Activated CD4-positive, alpha-beta memory T cell treated with anti-CD3 and anti-CD28 coated beads, Interleukin-2, amount 10 ng/mL, durations not matched to agents 7 days and 5 days (primary cell): Measurements from ENCODE around the gene CXCL3. TPM values are rescaled to one million over a fixed set of nuclear protein-coding genes. Genes with fewer than 3 reads are reported as not detected.

Source experiments
- CTCF ChIA-PET: fragments of 350-600 bp; sonication (Branson Sonifier 250); formaldehyde crosslinking; loops from one replicate; lab custom pipeline; 2021; ENCODE audit warnings: antibody characterized with exemption, inconsistent platforms; lab: Charles Lee
- POLR2A ChIA-PET: fragments of 350-600 bp; sonication (Branson Sonifier 250); formaldehyde crosslinking; loops from one replicate; lab custom pipeline; 2021; ENCODE audit warnings: antibody characterized with exemption; lab: Charles Lee
- DNase-seq: peaks from one replicate; pipeline ENCODE4 v3.0.0-alpha.2; 2020
- H3K27ac Mint-ChIP-seq: one replicate; pipeline ENCODE4 v1.8.0; 2021; ENCODE audit warnings: mild to moderate bottlenecking, mixed read lengths
- H3K27me3 Mint-ChIP-seq: one replicate; pipeline ENCODE4 v1.8.0; 2021; ENCODE audit warnings: mixed read lengths
- H3K36me3 Mint-ChIP-seq: one replicate; pipeline ENCODE4 v1.8.0; 2021; ENCODE audit warnings: low read depth, mixed read lengths
- H3K4me1 Mint-ChIP-seq: one replicate; pipeline ENCODE4 v1.8.0; 2021; ENCODE audit warnings: mixed read lengths
- H3K4me3 Mint-ChIP-seq: one replicate; pipeline ENCODE4 v1.8.0; 2021; ENCODE audit warnings: mild to moderate bottlenecking, mixed read lengths
- H3K9me3 Mint-ChIP-seq: one replicate; pipeline ENCODE4 v1.8.0; 2021; ENCODE audit warnings: mixed read lengths
- total RNA-seq, 2 experiments: library from RNA; stranded (reverse); gene quantifications; one replicate each; pipeline ENCODE4 v1.2.3, GENCODE V29; 2021

CXCL3 gene
- total RNA-seq, 2 experiments from 2014 or later, result not detected

DNA sequence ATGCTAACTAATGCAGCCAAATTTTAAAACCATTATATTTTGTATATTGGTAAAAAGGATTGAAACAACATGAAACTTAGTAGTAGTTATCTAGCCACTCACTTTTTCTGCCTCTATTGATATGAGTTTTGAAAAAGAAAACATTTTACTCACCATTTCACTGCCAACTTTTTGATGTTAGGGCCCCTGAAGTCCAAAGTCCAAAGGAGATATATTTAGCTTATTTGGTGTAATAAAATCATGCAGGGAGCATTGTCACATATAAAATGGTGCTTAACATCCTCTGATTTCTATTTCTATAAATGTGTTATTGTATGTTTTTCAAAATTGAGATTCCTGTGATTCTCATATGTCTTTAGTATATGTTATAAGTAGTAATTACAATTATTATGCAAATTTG is 24.5 kb upstream of the CXCL3 start:
- H3K27ac Mint-ChIP-seq, result no peak overlapping the region
- POLR2A ChIA-PET, result no interaction called here
- peaks cover 1% of the 10 kb centered on the region for H3K27me3 Mint-ChIP-seq
- H3K4me1 Mint-ChIP-seq, result no peaks in the 10 kb centered on the region
- no peak for DNase-seq
- no peak overlapping the region for H3K4me3 Mint-ChIP-seq
- no peaks in the 10 kb centered on the region for H3K9me3 Mint-ChIP-seq
- CTCF ChIA-PET, result no interaction called here
- H3K36me3 Mint-ChIP-seq, result no peaks in the 10 kb centered on the region

DNA sequence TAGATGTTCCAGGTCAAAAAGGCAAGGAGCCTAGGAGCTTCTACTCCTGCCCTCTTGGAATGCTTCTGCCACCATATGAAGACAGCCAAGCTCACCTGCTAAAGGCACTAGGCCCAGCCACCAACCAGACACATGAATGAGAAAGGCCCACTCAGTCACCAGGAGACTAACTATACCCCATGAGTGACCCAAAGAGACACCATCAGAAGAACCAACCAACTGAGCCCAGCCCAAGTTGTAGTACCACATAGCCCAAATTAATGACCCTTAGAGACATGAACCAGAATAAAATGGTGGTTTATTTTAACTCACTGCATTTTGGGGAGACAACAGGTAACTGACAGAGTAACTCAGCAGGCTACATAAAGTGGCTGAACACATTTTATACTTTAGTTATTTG is 22.9 kb upstream of the CXCL3 start:
- H3K4me1 Mint-ChIP-seq, result no peaks in the 10 kb centered on the region
- POLR2A ChIA-PET, result no interaction called here
- CTCF ChIA-PET, result no interaction called here

DNA sequence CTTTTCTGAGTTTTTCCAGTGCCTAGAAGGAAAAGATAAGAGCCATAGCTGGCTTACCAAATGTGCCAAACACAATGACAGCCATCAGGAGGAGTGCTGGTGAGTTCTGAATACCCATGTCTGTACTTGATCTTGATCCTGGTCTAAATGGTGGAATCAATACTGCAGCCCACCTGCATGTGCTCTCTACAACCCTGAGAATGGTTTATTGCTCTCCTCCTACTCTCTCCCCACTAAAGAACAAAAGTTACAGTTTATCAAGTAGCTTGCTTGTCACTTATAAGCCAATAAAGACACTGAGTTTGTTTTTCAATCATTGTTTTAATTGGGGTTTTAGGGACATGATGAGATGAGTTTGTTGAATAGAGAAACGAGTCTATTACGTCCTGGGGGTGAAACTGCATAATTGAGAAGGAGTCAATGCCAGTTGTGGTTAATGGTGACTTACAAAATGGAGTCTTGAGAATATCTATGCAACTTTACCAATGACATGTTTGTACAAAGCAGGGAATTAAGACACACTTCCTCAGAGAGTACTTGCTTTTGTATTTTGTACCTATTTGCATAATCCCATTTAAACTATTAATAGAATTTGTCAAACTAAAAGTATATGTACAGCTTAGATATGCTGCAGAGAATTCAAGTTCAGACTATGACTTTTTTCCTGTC is 20.8 kb upstream of the CXCL3 start:
- no peak overlapping the region for H3K4me3 Mint-ChIP-seq
- H3K36me3 Mint-ChIP-seq, result no peaks in the 10 kb centered on the region
- DNase-seq, result no peak
- H3K4me1 Mint-ChIP-seq, result no peaks in the 10 kb centered on the region
- H3K27ac Mint-ChIP-seq, result no peak overlapping the region
- H3K9me3 Mint-ChIP-seq, result no peaks in the 10 kb centered on the region
- ChIA-PET POLR2A (no interaction called here), CTCF (no interaction called here)
- no peaks in the 10 kb centered on the region for H3K27me3 Mint-ChIP-seq

More for the DNA sequence above, 22.9 kb upstream of the CXCL3 start:
- Mint-ChIP-seq H3K27me3 (peaks cover 1% of the 10 kb centered on the region), H3K27ac (no peak overlapping the region), H3K9me3 (no peaks in the 10 kb centered on the region), H3K4me3 (no peak overlapping the region), H3K36me3 (no peaks in the 10 kb centered on the region)
- no peak for DNase-seq

DNA sequence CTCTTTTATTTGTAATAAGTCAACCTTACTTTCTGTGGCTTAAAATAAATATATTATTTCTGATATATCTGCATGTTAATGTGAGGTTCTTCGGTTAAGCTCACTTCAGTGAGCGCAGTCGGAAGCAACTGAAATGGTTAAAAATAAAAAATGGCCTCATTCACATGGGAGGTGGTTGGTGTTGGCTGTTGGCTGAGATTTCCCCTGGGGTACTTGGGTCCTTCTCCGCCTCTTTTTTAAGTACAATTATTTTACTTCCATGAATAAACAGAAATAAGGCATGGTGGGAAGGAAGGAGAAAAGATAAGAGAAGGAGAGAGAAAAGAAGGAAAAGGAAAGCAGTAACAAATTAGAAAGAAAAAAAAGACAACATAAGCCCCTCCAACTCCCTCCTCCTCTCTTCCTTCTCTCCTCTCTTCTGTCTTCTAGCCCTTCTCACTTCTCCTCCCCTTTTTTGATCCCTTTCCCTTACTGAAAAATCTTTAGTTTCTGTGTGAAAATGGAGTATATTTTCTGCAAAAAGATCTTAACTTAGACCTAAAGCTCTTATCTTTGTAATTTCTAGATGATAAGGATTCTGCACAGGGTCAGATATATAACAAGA is 19.7 kb upstream of the CXCL3 start:
- H3K4me3 Mint-ChIP-seq, result no peak overlapping the region
- ChIA-PET CTCF (no interaction called here), POLR2A (no interaction called here)
- H3K4me1 Mint-ChIP-seq, result no peaks in the 10 kb centered on the region
- H3K36me3 Mint-ChIP-seq, result no peaks in the 10 kb centered on the region
- H3K27ac Mint-ChIP-seq, result no peak overlapping the region
- no peaks in the 10 kb centered on the region for H3K27me3 Mint-ChIP-seq
- no peaks in the 10 kb centered on the region for H3K9me3 Mint-ChIP-seq
- DNase-seq, result no peak

DNA sequence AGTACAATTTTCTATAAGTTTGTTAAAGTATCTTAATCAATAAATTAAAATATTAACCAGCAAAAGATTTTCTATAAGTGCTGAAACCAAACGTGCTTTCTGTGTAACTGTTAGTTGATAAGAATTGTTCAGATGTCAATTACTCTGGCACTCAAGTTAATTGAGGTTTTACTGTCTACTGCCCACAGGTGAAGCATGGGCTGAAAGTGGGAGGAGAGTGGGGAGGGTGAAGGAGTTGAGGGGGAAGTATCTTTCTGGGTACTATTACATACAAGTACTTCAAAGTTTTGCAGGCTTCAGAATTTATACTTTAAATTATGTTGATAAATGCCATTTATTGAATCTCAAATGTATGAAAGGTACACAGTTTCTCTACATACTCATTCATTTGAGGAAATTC is 19.1 kb upstream of the CXCL3 start:
- H3K9me3 Mint-ChIP-seq, result no peaks in the 10 kb centered on the region
- no peak overlapping the region for H3K4me3 Mint-ChIP-seq
- no peak for DNase-seq
- CTCF ChIA-PET, result interaction anchor here (0.6 kb wide), 1 partner anchor 739 kb away, joined by 4 read pairs; no protein-coding TSS in a partner anchor
- H3K27ac Mint-ChIP-seq, result no peak overlapping the region
- no peaks in the 10 kb centered on the region for H3K4me1 Mint-ChIP-seq
- no peaks in the 10 kb centered on the region for H3K27me3 Mint-ChIP-seq
- H3K36me3 Mint-ChIP-seq, result no peaks in the 10 kb centered on the region
- POLR2A ChIA-PET, result no interaction called here

DNA sequence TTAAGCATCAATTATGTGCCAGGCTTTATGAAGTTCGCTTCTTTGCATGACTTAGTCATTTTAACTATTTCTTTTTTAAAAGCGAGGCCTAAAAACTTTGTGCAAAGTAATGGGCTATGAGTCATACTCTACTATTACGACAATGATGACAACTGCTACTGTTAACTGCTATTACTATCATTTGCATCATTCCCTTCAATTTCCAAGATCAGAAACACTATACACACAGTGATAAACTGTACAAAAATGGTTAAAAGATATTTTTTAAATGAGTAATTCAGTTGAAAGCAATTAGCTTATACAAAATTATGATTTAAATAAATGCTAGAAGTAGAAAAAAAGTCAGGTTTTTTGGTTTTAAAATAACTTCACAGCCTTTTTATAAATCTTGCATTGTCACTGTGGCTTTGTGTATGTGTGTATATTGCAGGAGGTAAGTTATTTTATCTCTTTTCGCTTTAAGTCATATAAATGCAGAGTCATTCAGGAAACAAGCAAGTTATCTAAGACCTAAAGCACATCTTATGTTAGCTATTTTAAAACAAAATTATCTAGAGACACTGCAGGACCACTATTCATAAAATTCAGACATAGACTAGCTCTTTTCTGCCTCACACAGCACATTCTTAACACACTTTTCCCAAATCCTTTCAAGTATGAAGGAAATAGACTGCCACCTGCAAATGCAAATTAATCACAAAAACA is 18.5 kb upstream of the CXCL3 start:
- ChIA-PET CTCF (interaction anchor here (0.6 kb wide), 1 partner anchor 740 kb away, joined by 4 read pairs; no protein-coding TSS in a partner anchor), POLR2A (no interaction called here)
- Mint-ChIP-seq H3K4me1 (no peaks in the 10 kb centered on the region), H3K36me3 (no peaks in the 10 kb centered on the region), H3K27ac (no peak overlapping the region), H3K4me3 (no peak overlapping the region), H3K27me3 (no peaks in the 10 kb centered on the region), H3K9me3 (no peaks in the 10 kb centered on the region)
- no peak for DNase-seq

DNA sequence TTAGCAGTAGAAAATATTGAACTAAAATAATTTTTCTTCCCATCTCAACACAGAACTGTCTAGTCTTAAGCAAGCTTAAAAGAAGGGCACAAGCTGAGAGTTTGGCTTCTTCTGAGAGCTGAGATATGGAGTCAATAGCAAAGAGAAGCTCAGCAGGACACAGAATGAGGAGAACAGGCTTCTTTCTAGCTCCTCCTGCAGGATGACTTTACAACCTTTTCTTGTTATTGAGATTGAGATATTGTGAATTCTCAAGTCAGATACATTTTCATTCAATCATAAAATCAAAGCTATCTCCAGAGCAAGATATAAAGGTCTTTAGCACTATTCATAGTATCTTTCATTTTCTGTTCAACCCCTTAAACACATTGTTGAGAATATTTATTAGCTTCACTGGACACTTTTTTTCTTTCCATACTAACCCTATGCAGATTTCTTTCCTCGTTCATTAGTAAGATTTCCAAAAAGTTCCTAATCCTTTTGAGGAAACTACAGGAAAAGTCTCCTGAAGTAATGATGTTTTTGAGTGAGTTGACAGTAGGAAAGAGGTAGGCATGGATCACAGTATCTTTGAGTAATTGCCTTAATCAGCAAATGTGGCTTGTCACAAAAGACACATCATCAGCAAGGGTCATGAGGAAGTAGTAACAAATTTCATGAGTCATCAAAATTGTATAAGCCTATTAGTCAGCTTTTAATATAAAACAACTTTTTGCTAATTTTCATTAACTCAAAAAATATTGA is 17.8 kb upstream of the CXCL3 start:
- no peaks in the 10 kb centered on the region for H3K36me3 Mint-ChIP-seq
- POLR2A ChIA-PET, result no interaction called here
- DNase-seq, result no peak
- no peak overlapping the region for H3K4me3 Mint-ChIP-seq
- no peaks in the 10 kb centered on the region for H3K4me1 Mint-ChIP-seq
- CTCF ChIA-PET, result no interaction called here
- no peaks in the 10 kb centered on the region for H3K27me3 Mint-ChIP-seq
- no peak overlapping the region for H3K27ac Mint-ChIP-seq
- H3K9me3 Mint-ChIP-seq, result no peaks in the 10 kb centered on the region

DNA sequence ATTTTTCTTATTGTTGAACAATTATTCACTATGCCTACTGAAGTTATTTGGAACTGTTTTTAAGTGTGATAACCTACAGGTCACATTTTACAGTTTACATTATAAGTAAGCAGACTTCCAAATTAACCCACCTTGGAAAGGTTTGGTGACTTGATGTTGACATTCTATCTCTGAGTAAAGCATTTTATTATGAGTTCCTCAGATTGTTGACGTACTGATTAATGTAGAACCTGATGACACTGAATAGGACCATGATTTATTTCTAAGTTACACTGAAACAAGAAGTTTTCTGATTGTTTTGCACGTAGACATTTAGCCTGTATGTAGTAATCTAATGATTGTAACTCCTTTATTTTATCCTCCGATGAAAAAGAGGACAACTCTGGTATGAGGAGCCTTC is 17.0 kb upstream of the CXCL3 start:
- Mint-ChIP-seq H3K4me1 (no peaks in the 10 kb centered on the region), H3K36me3 (no peaks in the 10 kb centered on the region), H3K4me3 (no peak overlapping the region), H3K9me3 (no peaks in the 10 kb centered on the region), H3K27me3 (no peaks in the 10 kb centered on the region), H3K27ac (no peak overlapping the region)
- ChIA-PET CTCF (no interaction called here), POLR2A (no interaction called here)
- no peak for DNase-seq

DNA sequence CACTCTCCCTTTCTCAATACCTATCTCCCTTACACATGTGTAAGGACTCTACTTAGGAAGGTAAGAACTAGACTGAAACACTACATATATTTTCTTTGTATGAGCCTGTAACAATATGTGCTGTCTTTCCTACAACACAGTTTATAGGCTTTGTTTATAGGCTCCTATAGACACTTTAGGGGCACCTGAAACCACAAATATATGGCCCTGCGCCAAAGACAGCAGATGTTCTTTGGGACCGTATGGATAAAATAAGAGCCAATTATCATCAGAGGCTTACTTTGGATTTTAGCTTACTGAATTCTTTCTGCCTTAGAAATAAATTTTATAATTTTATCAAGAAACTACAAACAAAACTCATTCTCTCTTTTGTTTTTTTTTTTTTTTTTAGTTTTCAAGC is 16.6 kb upstream of the CXCL3 start:
- ChIA-PET POLR2A (no interaction called here), CTCF (no interaction called here)
- no peaks in the 10 kb centered on the region for H3K27me3 Mint-ChIP-seq
- H3K4me1 Mint-ChIP-seq, result no peaks in the 10 kb centered on the region
- no peaks in the 10 kb centered on the region for H3K36me3 Mint-ChIP-seq
- no peaks in the 10 kb centered on the region for H3K9me3 Mint-ChIP-seq
- DNase-seq, result no peak
- H3K4me3 Mint-ChIP-seq, result no peak overlapping the region
- H3K27ac Mint-ChIP-seq, result no peak overlapping the region

DNA sequence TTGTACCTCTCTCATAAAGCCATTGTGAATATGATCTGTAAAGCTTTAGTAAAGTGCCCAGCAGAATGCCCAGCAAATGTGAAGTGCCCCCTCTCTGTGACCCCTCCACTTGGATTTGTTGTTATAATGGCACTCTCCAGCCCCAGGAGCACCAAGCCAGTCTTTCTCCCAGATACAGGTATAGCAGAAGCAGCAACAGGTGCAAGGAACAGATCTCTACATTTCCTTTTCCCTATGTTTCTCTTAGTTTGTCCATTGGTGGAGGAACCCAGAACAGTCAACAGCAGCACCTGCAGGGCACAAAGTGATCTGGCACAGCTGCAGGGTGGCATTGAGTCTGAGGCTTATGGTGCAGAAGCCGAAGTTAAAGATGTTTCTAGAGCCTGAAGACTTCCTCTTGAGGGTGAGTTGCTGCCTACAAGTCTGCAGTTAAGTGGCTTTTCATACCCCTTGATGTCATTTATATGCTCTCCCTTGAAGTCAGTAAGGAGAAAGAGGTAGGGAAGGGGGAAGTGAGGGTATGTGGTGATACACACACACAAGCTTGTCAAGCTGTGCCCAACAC is 16.1 kb upstream of the CXCL3 start:
- ChIA-PET POLR2A (no interaction called here), CTCF (no interaction called here)
- Mint-ChIP-seq H3K4me3 (no peak overlapping the region), H3K9me3 (no peaks in the 10 kb centered on the region), H3K27ac (no peak overlapping the region), H3K36me3 (no peaks in the 10 kb centered on the region), H3K27me3 (no peaks in the 10 kb centered on the region), H3K4me1 (no peaks in the 10 kb centered on the region)
- DNase-seq, result no peak

DNA sequence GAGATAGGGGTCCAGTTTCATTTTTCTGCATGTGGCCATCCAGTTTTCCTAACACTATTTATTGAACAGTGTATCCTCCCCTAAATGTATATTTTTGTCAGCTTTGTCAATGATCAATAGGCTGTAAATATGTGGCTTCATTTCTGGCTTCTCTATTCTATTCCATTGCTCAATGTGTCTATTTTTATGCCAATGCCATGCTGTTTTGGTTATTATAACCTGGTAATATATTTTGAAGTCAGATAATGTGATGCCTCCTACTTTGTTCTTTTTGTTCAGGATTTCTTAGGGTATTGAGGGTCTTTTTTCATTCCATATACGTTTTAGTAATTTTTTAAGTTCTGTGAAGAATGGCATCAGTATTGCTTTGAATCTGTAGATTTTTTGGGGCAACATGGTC is 8.7 kb upstream of the CXCL3 start:
- no peak for DNase-seq
- ChIA-PET POLR2A (no interaction called here), CTCF (no interaction called here)
- H3K36me3 Mint-ChIP-seq, result no peaks in the 10 kb centered on the region
- H3K9me3 Mint-ChIP-seq, result no peaks in the 10 kb centered on the region
- H3K4me3 Mint-ChIP-seq, result no peak overlapping the region
- H3K27me3 Mint-ChIP-seq, result no peaks in the 10 kb centered on the region
- no peaks in the 10 kb centered on the region for H3K4me1 Mint-ChIP-seq
- no peak overlapping the region for H3K27ac Mint-ChIP-seq

DNA sequence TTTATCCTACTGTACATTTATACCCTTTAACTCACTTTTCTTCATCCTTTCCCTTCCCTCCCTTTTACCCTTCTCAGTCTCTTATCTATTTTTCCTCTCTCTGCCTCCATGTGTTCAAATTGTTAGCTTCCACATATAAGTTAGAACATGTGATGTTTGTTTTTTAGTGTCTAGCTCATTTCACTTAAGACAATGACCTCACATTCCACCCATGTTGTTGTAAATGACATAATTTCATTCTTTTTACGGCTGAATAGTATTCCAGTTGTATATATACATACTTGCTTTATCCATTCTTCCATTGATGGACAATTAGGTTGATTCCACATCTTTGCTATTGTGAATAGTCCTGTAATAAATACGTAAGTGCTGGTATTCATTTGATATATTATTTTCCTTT is 7.3 kb upstream of the CXCL3 start:
- H3K36me3 Mint-ChIP-seq, result no peaks in the 10 kb centered on the region
- CTCF ChIA-PET, result no interaction called here
- H3K9me3 Mint-ChIP-seq, result no peaks in the 10 kb centered on the region
- DNase-seq, result no peak
- peaks cover 2% of the 10 kb centered on the region for H3K27me3 Mint-ChIP-seq
- POLR2A ChIA-PET, result no interaction called here
- H3K4me1 Mint-ChIP-seq, result no peaks in the 10 kb centered on the region
- no peak overlapping the region for H3K27ac Mint-ChIP-seq
- H3K4me3 Mint-ChIP-seq, result no peak overlapping the region

DNA sequence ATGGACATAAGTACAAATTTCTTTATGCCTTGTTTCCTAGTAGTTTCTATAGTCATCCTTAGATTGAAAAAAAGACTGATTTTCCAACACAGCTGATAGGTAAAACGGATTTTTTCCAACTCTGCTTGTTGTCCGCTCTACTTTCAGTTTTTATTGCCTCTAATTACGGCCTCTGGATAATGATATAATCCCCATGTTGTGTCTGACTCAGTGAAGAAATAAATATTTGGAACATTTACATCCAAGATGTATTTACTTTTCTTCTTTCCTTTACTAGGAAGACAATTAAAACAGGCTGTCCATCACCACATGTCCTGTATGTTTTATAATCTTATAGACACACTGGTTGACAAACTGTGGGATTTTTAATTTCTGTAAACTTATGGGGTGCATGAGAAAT is 6.8 kb upstream of the CXCL3 start:
- POLR2A ChIA-PET, result no interaction called here
- Mint-ChIP-seq H3K4me3 (no peak overlapping the region), H3K27me3 (peaks cover 5% of the 10 kb centered on the region), H3K36me3 (no peaks in the 10 kb centered on the region), H3K27ac (no peak overlapping the region), H3K9me3 (no peaks in the 10 kb centered on the region), H3K4me1 (no peaks in the 10 kb centered on the region)
- CTCF ChIA-PET, result no interaction called here
- DNase-seq, result no peak
